ENCODE results near the gene PRKCA.
A peak's percentile ranks its signal among the peaks of the same experiment; 100 is the strongest.

PRKCA gene

DNA sequence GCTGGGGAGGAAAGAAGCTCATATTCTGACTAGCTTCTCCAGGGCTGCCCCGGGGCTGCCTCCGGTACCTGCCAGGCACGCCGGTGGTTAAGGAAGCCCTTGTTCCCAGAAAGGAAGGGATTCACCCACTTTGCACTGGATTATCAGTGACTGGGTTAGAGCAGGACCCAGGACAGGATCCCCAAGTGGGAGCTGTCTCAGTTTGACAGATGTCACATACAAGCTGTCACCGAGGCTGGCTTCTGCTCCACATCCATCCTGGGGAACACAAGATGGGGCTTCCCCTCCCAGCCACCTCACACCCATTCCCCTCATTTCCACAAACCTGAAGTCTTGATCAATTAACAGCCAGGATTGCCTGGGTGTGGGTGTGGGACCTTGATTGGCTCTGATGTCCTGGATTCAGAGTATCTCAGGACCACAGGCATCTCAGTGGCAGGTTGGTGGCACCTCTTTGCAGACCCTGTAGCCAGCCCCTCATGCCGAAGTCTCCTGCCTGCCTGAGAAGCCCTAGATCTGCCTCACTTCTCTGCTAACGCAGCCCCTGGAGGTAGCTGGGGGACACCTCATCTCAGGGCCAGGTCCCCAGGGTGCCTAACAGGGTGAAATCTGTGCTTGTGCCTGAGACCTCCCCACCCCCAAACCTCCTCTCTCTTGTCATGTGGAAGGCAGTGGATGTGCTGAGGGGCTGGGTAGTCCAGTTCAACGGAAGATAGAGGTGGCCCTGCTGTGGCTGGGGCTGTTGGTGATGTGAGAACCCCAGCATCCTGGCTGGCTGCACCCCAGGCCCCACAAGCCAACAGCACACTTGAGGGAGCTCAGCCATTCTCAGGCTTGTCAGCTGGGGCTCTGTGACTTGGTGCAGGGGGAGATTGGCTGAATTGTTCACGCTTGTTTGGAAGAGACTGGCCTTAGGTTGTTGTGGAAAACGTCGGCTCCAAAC, 533.9 kb downstream of the PRKCA start:
- H3K27me3 ChIP-seq = peaks cover 0 to 61% of the 10 kb centered on the region in 2 donors
- H3K36me3 ChIP-seq = no peaks in the 10 kb centered on the region
- H3K27ac ChIP-seq = no peak overlapping the region
- peak in 1 of 2 donors; percentile 45 for DNase-seq
- intact Hi-C loops (cut with DNase I; ENCODE audit: low total_unique reads) = no loop called here
- H3K4me3 ChIP-seq = no peak overlapping the region
- H3K4me1 ChIP-seq = peaks cover 0 to 3% (median 0%) of the 10 kb centered on the region in 4 donors
- TF ChIP-seq, protein P1, sequence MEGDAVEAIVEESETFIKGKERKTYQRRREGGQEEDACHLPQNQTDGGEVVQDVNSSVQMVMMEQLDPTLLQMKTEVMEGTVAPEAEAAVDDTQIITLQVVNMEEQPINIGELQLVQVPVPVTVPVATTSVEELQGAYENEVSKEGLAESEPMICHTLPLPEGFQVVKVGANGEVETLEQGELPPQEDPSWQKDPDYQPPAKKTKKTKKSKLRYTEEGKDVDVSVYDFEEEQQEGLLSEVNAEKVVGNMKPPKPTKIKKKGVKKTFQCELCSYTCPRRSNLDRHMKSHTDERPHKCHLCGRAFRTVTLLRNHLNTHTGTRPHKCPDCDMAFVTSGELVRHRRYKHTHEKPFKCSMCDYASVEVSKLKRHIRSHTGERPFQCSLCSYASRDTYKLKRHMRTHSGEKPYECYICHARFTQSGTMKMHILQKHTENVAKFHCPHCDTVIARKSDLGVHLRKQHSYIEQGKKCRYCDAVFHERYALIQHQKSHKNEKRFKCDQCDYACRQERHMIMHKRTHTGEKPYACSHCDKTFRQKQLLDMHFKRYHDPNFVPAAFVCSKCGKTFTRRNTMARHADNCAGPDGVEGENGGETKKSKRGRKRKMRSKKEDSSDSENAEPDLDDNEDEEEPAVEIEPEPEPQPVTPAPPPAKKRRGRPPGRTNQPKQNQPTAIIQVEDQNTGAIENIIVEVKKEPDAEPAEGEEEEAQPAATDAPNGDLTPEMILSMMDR (IDR thresholded peaks at IDR 0.05) = no peak
- no peaks in the 10 kb centered on the region for H3K9me3 ChIP-seq

DNA sequence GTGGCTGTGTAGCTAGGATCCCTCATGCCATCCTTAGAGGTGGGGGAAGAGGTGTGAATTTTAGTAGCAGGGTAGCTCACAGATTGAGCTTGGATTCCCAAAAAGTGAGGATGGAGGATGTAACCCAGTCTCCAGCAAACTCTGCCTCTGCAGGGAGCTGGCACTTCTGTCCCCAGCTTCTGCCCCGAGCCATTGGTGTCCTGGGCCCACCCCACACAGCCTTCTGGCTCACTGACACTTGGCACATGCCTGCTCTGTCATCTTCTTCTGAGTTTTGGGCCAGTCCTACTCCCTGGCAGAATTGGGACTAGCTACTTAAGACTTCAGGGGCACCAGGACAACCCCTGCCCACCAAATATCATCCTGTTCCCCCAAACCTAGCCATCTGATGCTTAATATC, 534.8 kb downstream of the PRKCA start:
- intact Hi-C loops (cut with DNase I; ENCODE audit: low total_unique reads) = no loop called here
- TF ChIP-seq, protein P1 (IDR thresholded peaks at IDR 0.05) = no peak
- Histone ChIP-seq H3K9me3 (no peaks in the 10 kb centered on the region), H3K4me1 (peaks cover 0 to 3% (median 0%) of the 10 kb centered on the region in 4 donors), H3K27ac (no peak overlapping the region), H3K4me3 (no peak overlapping the region), H3K27me3 (peaks cover 0 to 58% of the 10 kb centered on the region in 2 donors), H3K36me3 (no peaks in the 10 kb centered on the region)
- peak in 1 of 2 donors; percentile 16 for DNase-seq

DNA sequence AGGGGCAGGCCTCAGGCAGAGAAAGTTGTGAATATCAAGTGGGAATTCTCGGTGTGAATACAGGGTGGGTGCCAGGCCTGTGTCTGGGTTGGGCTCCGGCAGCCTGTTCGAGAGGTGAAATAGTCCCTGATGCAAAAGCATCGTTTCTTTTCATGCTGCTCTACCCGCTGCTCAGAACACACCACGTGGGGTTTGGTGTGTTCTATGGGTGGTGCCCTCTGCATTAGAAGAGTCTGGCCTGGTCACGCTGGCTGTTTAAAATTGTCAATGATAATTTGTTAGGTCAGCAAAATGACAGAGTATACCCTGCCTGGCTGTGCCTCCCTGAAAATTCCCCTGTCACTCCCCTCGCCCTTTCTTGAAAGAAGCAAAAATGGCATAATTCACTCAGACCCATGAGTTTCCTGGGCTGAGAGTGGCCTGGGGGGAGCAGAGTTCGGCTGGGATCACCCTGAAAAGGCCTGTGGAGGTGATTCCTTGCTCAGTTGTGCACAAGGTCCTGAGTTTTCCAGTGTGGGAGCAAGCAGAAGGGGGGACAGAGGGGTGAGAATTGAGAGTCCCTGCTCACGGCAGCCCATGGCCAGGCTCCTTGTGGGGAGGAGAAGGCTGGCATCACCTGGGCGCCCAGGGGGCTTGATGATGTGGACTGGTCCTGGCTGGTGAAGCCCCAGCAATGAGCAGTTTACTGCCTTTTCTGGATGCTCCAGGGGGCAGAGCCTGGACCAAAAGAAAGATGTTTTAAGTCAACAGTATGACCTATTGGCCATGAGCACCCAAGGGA, 535.7 kb downstream of the PRKCA start:
- peaks cover 0 to 62% of the 10 kb centered on the region in 2 donors for H3K27me3 ChIP-seq
- H3K4me3 ChIP-seq = no peak overlapping the region
- DNase-seq = peak in 1 of 2 donors; percentile 24
- H3K36me3 ChIP-seq = no peaks in the 10 kb centered on the region
- peaks cover 0 to 3% (median 0%) of the 10 kb centered on the region in 4 donors for H3K4me1 ChIP-seq
- no peak overlapping the region for H3K27ac ChIP-seq
- intact Hi-C loops (cut with DNase I; ENCODE audit: low total_unique reads) = no loop called here
- no peaks in the 10 kb centered on the region for H3K9me3 ChIP-seq
- TF ChIP-seq, protein P1 (IDR thresholded peaks at IDR 0.05) = no peak

DNA sequence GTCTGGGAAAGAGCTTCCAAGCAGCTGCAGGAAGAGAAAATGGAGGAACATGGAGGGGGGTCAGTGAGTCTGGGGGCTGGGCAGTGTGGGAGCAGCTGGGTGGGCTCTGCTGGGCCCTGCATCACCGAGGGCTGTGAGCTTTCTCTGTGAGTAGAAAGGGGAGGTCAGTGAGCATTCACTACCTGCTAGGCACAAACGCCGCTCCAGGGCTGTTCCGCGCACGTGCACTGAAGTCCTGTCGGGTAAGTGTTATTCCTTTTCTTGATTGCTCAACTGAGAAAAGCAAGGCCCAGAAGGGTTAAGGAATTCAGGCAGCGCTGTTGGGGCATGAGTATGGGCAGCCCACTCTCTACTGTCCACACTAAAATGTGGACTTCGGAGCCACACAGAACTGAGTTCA, 537.2 kb downstream of the PRKCA start:
- H3K9me3 ChIP-seq = no peaks in the 10 kb centered on the region
- intact Hi-C loops (cut with DNase I; ENCODE audit: low total_unique reads) = no loop called here
- DNase-seq = no peak
- no peaks in the 10 kb centered on the region for H3K36me3 ChIP-seq
- H3K27ac ChIP-seq = no peak overlapping the region
- TF ChIP-seq, protein P1 (IDR thresholded peaks at IDR 0.05) = no peak
- peaks cover 0 to 50% of the 10 kb centered on the region in 2 donors for H3K27me3 ChIP-seq
- no peak overlapping the region for H3K4me3 ChIP-seq
- peaks cover 0 to 3% (median 0%) of the 10 kb centered on the region in 4 donors for H3K4me1 ChIP-seq

DNA sequence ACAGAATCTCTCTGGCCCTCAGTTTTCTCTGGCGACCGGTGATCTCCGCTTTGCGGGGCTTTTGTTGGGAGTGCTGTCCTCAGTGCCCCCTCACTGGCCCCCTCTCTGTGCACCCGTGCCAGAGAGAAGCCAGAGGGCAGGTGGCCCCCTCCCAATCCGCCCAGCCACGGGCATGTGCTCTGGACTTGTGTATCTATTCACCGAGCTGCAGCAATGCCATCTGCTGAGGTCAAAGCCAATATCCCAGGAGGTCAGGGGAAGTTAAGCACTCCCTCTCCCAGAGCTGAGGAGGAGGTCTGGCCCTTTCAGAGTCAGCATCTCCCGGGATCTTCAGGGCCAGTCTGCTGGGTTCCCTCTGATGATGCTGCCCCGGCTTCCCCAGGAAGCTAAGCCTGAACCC, 537.6 kb downstream of the PRKCA start:
- TF ChIP-seq, protein P1 (IDR thresholded peaks at IDR 0.05) = no peak
- H3K4me1 ChIP-seq = no peaks in the 10 kb centered on the region
- no peak overlapping the region for H3K4me3 ChIP-seq
- H3K9me3 ChIP-seq = no peaks in the 10 kb centered on the region
- DNase-seq = no peak
- no peak overlapping the region for H3K27ac ChIP-seq
- peaks cover 0 to 46% of the 10 kb centered on the region in 2 donors for H3K27me3 ChIP-seq
- H3K36me3 ChIP-seq = no peaks in the 10 kb centered on the region
- intact Hi-C loops (cut with DNase I; ENCODE audit: low total_unique reads) = no loop called here

Data from tibial artery (tissue), 4 donors.